Breast epithelium (tissue), 4 donors: ENCODE measurements around the gene BTG1. TPM values are rescaled to one million over a fixed set of nuclear protein-coding genes. Genes with fewer than 3 reads are reported as not detected.

Source experiments
- DNase-seq, 2 donors: peaks; one replicate each; pipeline ENCODE4 v3.0.0-alpha.2; 2019; ENCODE audit warnings: low spot score in 2 of 2
- H3K27ac ChIP-seq, 2 donors: fragments of 200-600 bp; sonication (generic) in 1 of 2; one replicate each; pipeline ENCODE4 v1.5.1; 2016 to 2019; ENCODE audit warnings: mild to moderate bottlenecking in 1 of 2
- H3K27me3 ChIP-seq, 2 donors: fragments of 200-600 bp; sonication (generic) in 1 of 2; one replicate each; pipeline versions ENCODE4 v1.5.1 to v1.6.0; 2017 to 2019; ENCODE audit warnings: control low read depth in 1 of 2, mild to moderate bottlenecking in 1 of 2
- H3K36me3 ChIP-seq: fragments of 200-600 bp; one replicate; pipeline ENCODE4 v1.5.1; 2019
- H3K4me1 ChIP-seq, 2 donors: fragments of 200-600 bp; sonication (generic); one replicate each; pipeline ENCODE4 v1.5.1; 2016 to 2019; ENCODE audit warnings: control low read depth in 1 of 2
- H3K4me3 ChIP-seq, 3 donors: fragments of 200-600 bp; sonication (generic); 1 replicate in 2 of 3; 2 replicates in 1 of 3; pipeline ENCODE4 v1.5.1; 2016 to 2019; ENCODE audit warnings: mild to moderate bottlenecking in 3 of 3, moderate library complexity in 2 of 3
- H3K9me3 ChIP-seq, 2 donors: fragments of 200-600 bp; sonication (generic) in 1 of 2; one replicate each; pipeline ENCODE4 v1.5.1; 2016 to 2019; ENCODE audit warnings: control low read depth in 1 of 2
- CTCF ChIP-seq, 3 donors: fragments of 450-650 bp; IDR thresholded peaks; one replicate each; pipeline ENCODE4 v1.5.1; 2016 to 2017; ENCODE audit warnings: antibody characterized with exemption in 3 of 3, mild to moderate bottlenecking in 3 of 3, moderate library complexity in 3 of 3
- POLR2A ChIP-seq: fragments of 450-650 bp; IDR thresholded peaks from one replicate; pipeline ENCODE4 v1.6.1; 2016; ENCODE audit warnings: antibody characterized with exemption, mild to moderate bottlenecking, moderate library complexity
- POLR2AphosphoS5 ChIP-seq, 3 donors: sonication (generic); formaldehyde crosslinking; IDR thresholded peaks; one replicate each; pipeline ENCODE4 v1.6.1; 2017; ENCODE audit warnings: antibody characterized with exemption in 3 of 3
- intact Hi-C: fragments of 100-400 bp; cut with DNase I; formaldehyde crosslinking; loops from one replicate; pipeline ENCODE4 v1.15.1; 2023; ENCODE audit warnings: low total_unique reads
- total RNA-seq, 3 donors: library from RNA; depleted of rRNA; stranded (reverse); fragments of >200 nt; gene quantifications; one replicate each; pipeline ENCODE4 v1.1.0, GENCODE V29; 2016

BTG1 gene
- total RNA-seq, 3 donors from 2014 or later: 83.9 to 106 (median 96.3) TPM

GRCh38 chr12:92118826-92119536 lies 26.7 kb downstream of the BTG1 start:
- no peaks in the 10 kb centered on the region for H3K4me1 ChIP-seq
- DNase-seq: no peak
- intact Hi-C loops: no loop called here

GRCh38 chr12:92114834-92115233 lies 30.8 kb downstream of the BTG1 start:
- Histone ChIP-seq H3K4me3 (no peak overlapping the region), H3K9me3 (peaks cover 0 to 9% of the 10 kb centered on the region in 2 donors), H3K27ac (no peak overlapping the region), H3K36me3 (no peaks in the 10 kb centered on the region), H3K4me1 (no peaks in the 10 kb centered on the region), H3K27me3 (no peaks in the 10 kb centered on the region)
- no peak for TF ChIP-seq CTCF (IDR thresholded peaks at IDR 0.05)
- TF ChIP-seq POLR2A: no peak
- no peak for TF ChIP-seq POLR2AphosphoS5 (IDR thresholded peaks at IDR 0.05)
- intact Hi-C loops: no loop called here
- DNase-seq: no peak

More at GRCh38 chr12:92118826-92119536, 26.7 kb downstream of the BTG1 start:
- Histone ChIP-seq H3K4me3 (no peak overlapping the region), H3K9me3 (peaks cover 0 to 22% of the 10 kb centered on the region in 2 donors), H3K36me3 (no peaks in the 10 kb centered on the region), H3K27me3 (no peaks in the 10 kb centered on the region), H3K27ac (no peak overlapping the region)
- TF ChIP-seq POLR2AphosphoS5 (IDR thresholded peaks at IDR 0.05): no peak
- TF ChIP-seq CTCF (IDR thresholded peaks at IDR 0.05): no peak
- TF ChIP-seq POLR2A: no peak

GRCh38 chr12:92111256-92111655 lies 34.4 kb downstream of the BTG1 start:
- Histone ChIP-seq H3K27ac (no peak overlapping the region), H3K4me3 (no peak overlapping the region), H3K4me1 (no peaks in the 10 kb centered on the region), H3K9me3 (no peaks in the 10 kb centered on the region), H3K36me3 (no peaks in the 10 kb centered on the region), H3K27me3 (no peaks in the 10 kb centered on the region)
- DNase-seq: no peak
- intact Hi-C loops: no loop called here
- TF ChIP-seq POLR2AphosphoS5 (IDR thresholded peaks at IDR 0.05) (no peak), CTCF (IDR thresholded peaks at IDR 0.05) (no peak)

GRCh38 chr12:92110083-92110640 lies 35.5 kb downstream of the BTG1 start:
- Histone ChIP-seq H3K9me3 (no peaks in the 10 kb centered on the region), H3K27ac (no peak overlapping the region), H3K4me3 (no peak overlapping the region), H3K27me3 (no peaks in the 10 kb centered on the region), H3K4me1 (no peaks in the 10 kb centered on the region), H3K36me3 (no peaks in the 10 kb centered on the region)
- TF ChIP-seq POLR2A: no peak
- TF ChIP-seq POLR2AphosphoS5 (IDR thresholded peaks at IDR 0.05): no peak
- TF ChIP-seq CTCF (IDR thresholded peaks at IDR 0.05): no peak
- intact Hi-C loops: no loop called here
- DNase-seq: no peak

DNA sequence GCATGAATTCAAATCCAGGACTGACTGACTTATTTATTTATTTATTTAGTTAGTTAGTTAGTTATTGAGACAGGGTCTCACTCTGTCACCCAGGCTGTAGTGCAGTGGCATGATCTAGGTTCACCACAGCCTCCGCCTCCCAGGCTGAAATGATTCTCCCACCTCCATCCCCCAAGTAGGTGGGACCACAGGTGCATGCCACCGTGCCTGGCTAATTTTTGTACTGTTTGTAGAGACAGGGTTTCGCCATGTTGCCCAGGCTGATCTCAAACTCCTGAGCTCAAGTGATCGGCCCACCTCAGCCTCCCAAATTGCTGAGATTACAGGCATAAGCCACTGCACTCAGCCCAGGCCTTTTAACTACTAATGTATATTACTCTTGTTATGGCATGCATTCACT lies 36.0 kb downstream of the BTG1 start:
- Histone ChIP-seq H3K27me3 (no peaks in the 10 kb centered on the region), H3K27ac (no peak overlapping the region), H3K4me3 (no peak overlapping the region), H3K9me3 (no peaks in the 10 kb centered on the region), H3K36me3 (no peaks in the 10 kb centered on the region), H3K4me1 (no peaks in the 10 kb centered on the region)
- no peak for DNase-seq
- TF ChIP-seq POLR2AphosphoS5 (IDR thresholded peaks at IDR 0.05) (no peak), CTCF (IDR thresholded peaks at IDR 0.05) (no peak), POLR2A (no peak)
- intact Hi-C loops: no loop called here
